H1 (cell line): ENCODE data around the gene CNPY4. TPM values are rescaled to one million over a fixed set of nuclear protein-coding genes. Genes with fewer than 3 reads are reported as not detected.

Experiments used
- CHD2 ChIP-seq: IDR thresholded peaks from 2 replicates; pipeline ENCODE4 v1.6.1; 2012; ENCODE audit warnings: low read length, improper control_type of control experiment
- RNF2 ChIP-seq: fragments of 200-900, 300-1000 bp; sonication (generic); IDR thresholded peaks from 2 replicates; pipeline ENCODE4 v1.7.1; 2016; ENCODE audit warnings: borderline replicate concordance, low read depth, mild to moderate bottlenecking, antibody characterized with exemption, low read length; ENCODE audit not compliant: poor library complexity, severe bottlenecking; ENCODE audit errors: missing control alignments
- polyA plus RNA-seq, 7 experiments: library from polyadenylated mRNA; depleted of rRNA in 3 of 7; stranded (reverse) in 5 of 7; unstranded in 2 of 7; fragments of >200 nt in 5 of 7; fragments of 200-250 nt in 2 of 7; gene quantifications; 1 replicate in 5 of 7; 2 replicates in 1 of 7; 4 replicates in 1 of 7; pipeline versions ENCODE4 v1.2.1 to v1.2.3, GENCODE V29; 2011 to 2013; ENCODE audit warnings: missing spikeins in 2 of 7, mixed read lengths in 2 of 7
- total RNA-seq: library from RNA; stranded (reverse); fragmentation: NEBNext Ultra II Directional; extraction: Animal tissue kit (Norgen Biotek cat#: 25700); gene quantifications from 2 replicates; pipeline ENCODE4 v1.2.1, GENCODE V29; 2021

Gene CNPY4
- total and polyA plus RNA-seq, 2 of the 8 experiments (the other 6 are each of a cell fraction or from before 2014, with no cell fraction given) = 10.2 to 15.3 TPM

DNA sequence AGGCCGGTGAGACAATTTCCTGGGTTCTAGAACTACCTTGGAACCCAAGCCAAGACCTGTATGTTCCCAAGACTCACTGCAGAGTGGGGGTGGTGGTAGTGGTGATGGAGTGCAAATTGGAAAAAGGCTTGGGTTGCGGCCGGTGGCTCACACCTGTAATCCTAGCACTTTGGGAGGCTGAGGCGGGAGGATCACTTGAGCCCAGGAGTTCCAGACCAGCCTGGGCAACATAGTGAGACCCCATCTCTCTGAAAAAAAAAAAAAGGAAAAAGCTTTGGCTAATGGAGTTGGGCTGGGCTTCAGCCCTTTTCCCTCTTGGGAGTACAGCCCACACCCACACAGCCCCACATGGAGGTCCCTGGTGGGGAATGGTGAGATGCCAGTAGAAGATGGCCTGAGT is 13.9 kb upstream of the CNPY4 start (continued):
- no peak for TF ChIP-seq RNF2
- no peak for TF ChIP-seq CHD2
